ENCODE results near the gene ATF6B.
A peak's percentile ranks its signal among the peaks of the same experiment; 100 is the strongest.

Gene ATF6B

DNA sequence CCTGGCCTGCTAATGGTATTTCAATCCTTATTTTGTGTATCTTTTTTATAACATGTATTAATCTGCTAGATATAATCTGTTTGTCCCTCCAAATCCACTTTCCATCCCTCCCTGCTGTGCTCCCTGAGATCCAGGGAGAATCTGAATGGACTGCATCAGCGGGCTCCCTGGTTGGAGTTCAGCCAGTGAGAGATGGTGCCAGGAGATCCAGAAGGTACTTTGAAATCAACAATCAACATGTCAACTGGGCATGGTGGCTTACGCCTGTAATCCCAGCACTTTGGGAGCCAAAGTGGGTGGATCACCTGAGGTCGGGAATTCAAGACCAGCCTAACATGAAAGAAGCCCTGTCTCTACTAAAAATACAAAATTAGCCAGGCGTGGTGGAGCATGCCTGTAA is 4.4 kb downstream of the ATF6B start:
- Histone ChIP-seq H3K4me3 (ENCODE audit: low read depth in 1 of 2, low read length in 2 of 2) (no peak overlapping the region), H3K4me1 (ENCODE audit: insufficient read depth, low read length) (peaks cover 28% of the 10 kb centered on the region), H3K36me3 (ENCODE audit: insufficient read depth, low read length) (peaks cover 55% of the 10 kb centered on the region), H3K9me3 (ENCODE audit: low read length) (no peaks in the 10 kb centered on the region), H3K9ac (ENCODE audit: low read length) (no peak overlapping the region), H3K27ac (ENCODE audit: low read depth, low read length) (no peak overlapping the region), H3K27me3 (ENCODE audit: control insufficient read depth in 1 of 2, insufficient read depth in 2 of 2, low read length in 2 of 2) (no peaks in the 10 kb centered on the region)

DNA sequence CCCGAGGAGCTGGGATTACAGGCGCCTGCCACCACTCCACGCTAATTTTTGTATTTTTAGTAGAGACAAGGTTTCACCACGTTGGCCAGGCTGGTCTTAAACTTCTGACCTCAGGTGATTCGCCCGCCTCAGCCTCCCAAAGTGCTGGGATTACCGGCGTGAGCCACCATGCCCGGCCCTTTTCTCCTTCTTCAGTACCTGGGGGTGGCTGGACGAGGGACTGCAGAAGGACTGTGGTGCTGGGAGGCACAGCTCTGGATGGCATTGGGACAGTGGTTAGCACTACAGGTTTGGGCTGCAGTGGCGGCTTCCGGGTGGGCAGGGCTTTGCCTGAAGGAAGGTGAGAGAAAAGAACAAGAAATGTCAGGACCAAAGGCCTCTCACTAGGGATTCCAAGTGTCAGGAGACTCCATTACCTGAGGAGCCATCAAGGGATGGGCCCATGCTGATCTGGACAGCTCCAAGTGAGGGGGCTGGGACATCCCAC is 7.4 kb downstream of the ATF6B start:
- H3K4me3 ChIP-seq (ENCODE audit: low read depth in 1 of 2, low read length in 2 of 2) = no peak overlapping the region
- no peak overlapping the region for H3K9ac ChIP-seq (ENCODE audit: low read length)
- H3K27me3 ChIP-seq (ENCODE audit: control insufficient read depth in 1 of 2, insufficient read depth in 2 of 2, low read length in 2 of 2) = no peaks in the 10 kb centered on the region
- peaks cover 72% of the 10 kb centered on the region for H3K36me3 ChIP-seq (ENCODE audit: insufficient read depth, low read length)
- peaks cover 11% of the 10 kb centered on the region for H3K4me1 ChIP-seq (ENCODE audit: insufficient read depth, low read length)
- no peak overlapping the region for H3K27ac ChIP-seq (ENCODE audit: low read depth, low read length)
- no peaks in the 10 kb centered on the region for H3K9me3 ChIP-seq (ENCODE audit: low read length)

DNA sequence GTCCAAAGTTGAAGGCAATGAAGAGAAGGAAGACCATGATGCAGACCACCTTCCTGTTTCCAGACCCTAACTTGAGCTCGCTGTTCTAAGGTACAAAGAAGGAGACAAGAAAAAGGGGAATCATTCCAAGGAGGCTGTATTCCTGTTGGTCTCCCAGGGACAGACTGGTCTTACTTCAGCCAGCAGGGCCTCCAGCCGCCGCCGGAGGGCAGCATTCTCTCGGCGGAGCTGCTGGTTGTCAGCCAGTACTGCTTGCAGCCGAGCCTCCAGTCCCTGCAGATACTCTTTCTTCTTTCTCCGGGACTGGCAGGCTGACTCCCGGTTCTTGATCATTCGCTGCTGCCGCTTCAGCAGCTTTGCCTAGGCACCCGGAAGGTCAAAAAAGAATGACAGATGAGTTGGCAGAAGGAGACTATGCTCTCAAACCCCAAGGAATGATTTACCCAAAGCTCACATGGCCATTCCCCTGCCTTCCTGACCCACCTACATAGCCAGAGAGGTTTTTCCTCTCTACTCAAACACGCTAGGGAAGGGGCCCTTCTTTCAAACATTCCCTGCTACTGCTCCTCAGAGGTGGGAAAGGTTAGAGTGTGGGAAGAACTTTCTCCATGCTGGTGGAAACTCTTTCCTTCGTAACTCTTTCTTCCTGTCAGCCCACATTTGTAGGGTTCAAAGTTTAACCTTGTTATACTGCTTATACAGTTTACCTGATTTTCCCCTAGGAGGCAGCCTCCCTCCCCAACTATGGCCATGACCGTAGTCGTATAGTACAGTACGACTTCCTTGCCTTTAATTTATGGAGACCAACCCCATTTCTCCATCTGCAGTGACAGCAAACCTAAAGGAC is 9.0 kb downstream of the ATF6B start:
- no peak overlapping the region for H3K4me3 ChIP-seq (ENCODE audit: low read depth in 1 of 2, low read length in 2 of 2)
- peaks cover 62% of the 10 kb centered on the region for H3K36me3 ChIP-seq (ENCODE audit: insufficient read depth, low read length)
- H3K9ac ChIP-seq (ENCODE audit: low read length) = peak overlapping the region; percentile 13

DNA sequence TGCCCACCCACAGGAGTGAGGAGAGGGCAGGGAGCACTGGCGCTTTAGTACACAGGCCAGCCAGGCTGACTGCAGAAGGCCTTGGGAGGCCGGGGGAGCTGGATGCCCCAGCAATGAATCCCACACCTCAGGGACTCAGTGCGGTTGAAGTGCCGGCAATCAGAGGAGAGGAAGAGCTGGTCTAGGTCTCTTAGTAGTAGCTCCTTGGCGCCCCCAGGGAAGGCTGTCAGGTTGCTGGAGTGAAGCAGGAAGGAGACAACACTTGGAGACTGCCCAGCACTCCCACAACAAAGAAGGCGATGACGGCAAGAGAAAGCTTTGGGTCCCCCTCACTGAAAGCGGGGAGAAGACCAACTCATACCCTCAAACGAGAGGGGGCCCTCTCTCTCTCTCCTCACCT is 10.6 kb downstream of the ATF6B start:
- H3K27ac ChIP-seq (ENCODE audit: low read depth, low read length) = no peak overlapping the region
- H3K4me3 ChIP-seq (ENCODE audit: low read depth in 1 of 2, low read length in 2 of 2) = no peak overlapping the region
- H3K27me3 ChIP-seq (ENCODE audit: control insufficient read depth in 1 of 2, insufficient read depth in 2 of 2, low read length in 2 of 2) = no peaks in the 10 kb centered on the region
- H3K9ac ChIP-seq (ENCODE audit: low read length) = no peak overlapping the region
- H3K36me3 ChIP-seq (ENCODE audit: insufficient read depth, low read length) = peaks cover 62% of the 10 kb centered on the region
- H3K4me1 ChIP-seq (ENCODE audit: insufficient read depth, low read length) = peaks cover 21% of the 10 kb centered on the region
- H3K9me3 ChIP-seq (ENCODE audit: low read length) = no peaks in the 10 kb centered on the region

More for the DNA sequence above, 9.0 kb downstream of the ATF6B start:
- peaks cover 11% of the 10 kb centered on the region for H3K4me1 ChIP-seq (ENCODE audit: insufficient read depth, low read length)
- peak overlapping the region; percentile 50 for H3K27ac ChIP-seq (ENCODE audit: low read depth, low read length)
- H3K27me3 ChIP-seq (ENCODE audit: control insufficient read depth in 1 of 2, insufficient read depth in 2 of 2, low read length in 2 of 2) = no peaks in the 10 kb centered on the region
- no peaks in the 10 kb centered on the region for H3K9me3 ChIP-seq (ENCODE audit: low read length)

DNA sequence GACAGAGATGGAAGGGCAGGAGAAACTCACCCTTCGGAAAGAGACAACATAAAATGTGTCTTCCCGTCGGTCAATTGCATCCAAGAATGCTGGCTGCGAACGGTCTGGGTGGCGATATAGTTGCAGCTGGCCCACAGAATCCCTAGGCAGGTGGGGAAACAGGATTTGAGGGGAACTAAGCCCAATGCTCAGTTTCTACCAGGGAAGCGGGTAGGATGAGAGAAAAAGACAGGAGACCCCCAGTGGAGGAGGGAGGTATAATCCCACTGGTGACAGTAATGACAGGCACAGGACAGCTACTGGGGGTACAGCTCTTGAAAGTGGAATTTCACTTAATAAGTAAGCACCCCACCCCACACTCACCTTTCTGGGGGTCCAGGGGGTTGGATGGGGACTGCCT is 11.4 kb downstream of the ATF6B start:
- peaks cover 56% of the 10 kb centered on the region for H3K36me3 ChIP-seq (ENCODE audit: insufficient read depth, low read length)
- no peak overlapping the region for H3K9ac ChIP-seq (ENCODE audit: low read length)
- H3K27ac ChIP-seq (ENCODE audit: low read depth, low read length) = no peak overlapping the region
- no peaks in the 10 kb centered on the region for H3K27me3 ChIP-seq (ENCODE audit: control insufficient read depth in 1 of 2, insufficient read depth in 2 of 2, low read length in 2 of 2)
- no peak overlapping the region for H3K4me3 ChIP-seq (ENCODE audit: low read depth in 1 of 2, low read length in 2 of 2)
- H3K4me1 ChIP-seq (ENCODE audit: insufficient read depth, low read length) = peaks cover 28% of the 10 kb centered on the region
- H3K9me3 ChIP-seq (ENCODE audit: low read length) = no peaks in the 10 kb centered on the region

DNA sequence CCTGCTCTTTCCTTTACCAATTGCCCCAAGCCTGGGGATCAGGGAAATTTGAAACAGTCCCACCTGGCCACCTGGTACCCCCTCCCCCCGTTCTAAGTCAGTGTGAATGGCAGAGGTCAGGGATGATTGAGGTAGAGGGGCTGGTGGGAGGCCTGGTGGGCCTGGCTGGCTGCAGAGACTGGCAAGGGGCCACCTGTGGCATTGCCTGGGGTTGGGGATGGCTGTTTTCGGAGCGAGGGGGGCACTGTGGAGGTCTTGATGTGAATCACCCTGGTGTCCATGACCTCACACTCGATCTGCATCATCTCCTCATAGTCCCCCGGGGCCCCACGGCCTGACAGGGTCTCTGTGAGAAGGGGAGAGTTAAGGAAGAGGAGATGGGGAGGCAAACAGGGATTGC is 12.4 kb downstream of the ATF6B start:
- Histone ChIP-seq H3K36me3 (ENCODE audit: insufficient read depth, low read length) (peaks cover 46% of the 10 kb centered on the region), H3K4me1 (ENCODE audit: insufficient read depth, low read length) (peaks cover 37% of the 10 kb centered on the region), H3K4me3 (ENCODE audit: low read depth in 1 of 2, low read length in 2 of 2) (no peak overlapping the region), H3K9me3 (ENCODE audit: low read length) (no peaks in the 10 kb centered on the region), H3K27me3 (ENCODE audit: control insufficient read depth in 1 of 2, insufficient read depth in 2 of 2, low read length in 2 of 2) (no peaks in the 10 kb centered on the region), H3K9ac (ENCODE audit: low read length) (no peak overlapping the region), H3K27ac (ENCODE audit: low read depth, low read length) (no peak overlapping the region)

DNA sequence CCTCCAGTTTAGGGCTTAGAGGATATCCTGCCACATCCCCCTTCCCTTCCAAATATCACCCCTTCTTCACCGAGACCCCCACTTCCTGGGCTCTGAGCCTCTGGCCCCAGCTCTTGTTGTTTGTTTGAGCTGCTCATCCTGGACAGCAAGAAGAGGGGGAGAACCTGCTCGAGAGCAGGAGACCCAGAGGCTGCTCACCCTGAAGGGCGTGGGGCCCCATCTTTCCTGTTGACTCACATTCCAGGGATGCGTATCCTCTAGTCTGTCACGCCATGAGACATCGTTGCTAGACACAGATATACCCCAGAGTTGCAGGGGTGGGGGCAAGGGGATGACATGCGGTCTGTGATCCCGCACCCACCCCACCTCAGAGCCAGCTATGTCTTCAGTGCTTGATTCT is 13.2 kb downstream of the ATF6B start:
- Histone ChIP-seq H3K27me3 (ENCODE audit: control insufficient read depth in 1 of 2, insufficient read depth in 2 of 2, low read length in 2 of 2) (no peaks in the 10 kb centered on the region), H3K4me3 (ENCODE audit: low read depth in 1 of 2, low read length in 2 of 2) (no peak overlapping the region), H3K4me1 (ENCODE audit: insufficient read depth, low read length) (peaks cover 46% of the 10 kb centered on the region), H3K9ac (ENCODE audit: low read length) (no peak overlapping the region), H3K27ac (ENCODE audit: low read depth, low read length) (peak overlapping the region; percentile 31), H3K36me3 (ENCODE audit: insufficient read depth, low read length) (peaks cover 41% of the 10 kb centered on the region), H3K9me3 (ENCODE audit: low read length) (no peaks in the 10 kb centered on the region)

DNA sequence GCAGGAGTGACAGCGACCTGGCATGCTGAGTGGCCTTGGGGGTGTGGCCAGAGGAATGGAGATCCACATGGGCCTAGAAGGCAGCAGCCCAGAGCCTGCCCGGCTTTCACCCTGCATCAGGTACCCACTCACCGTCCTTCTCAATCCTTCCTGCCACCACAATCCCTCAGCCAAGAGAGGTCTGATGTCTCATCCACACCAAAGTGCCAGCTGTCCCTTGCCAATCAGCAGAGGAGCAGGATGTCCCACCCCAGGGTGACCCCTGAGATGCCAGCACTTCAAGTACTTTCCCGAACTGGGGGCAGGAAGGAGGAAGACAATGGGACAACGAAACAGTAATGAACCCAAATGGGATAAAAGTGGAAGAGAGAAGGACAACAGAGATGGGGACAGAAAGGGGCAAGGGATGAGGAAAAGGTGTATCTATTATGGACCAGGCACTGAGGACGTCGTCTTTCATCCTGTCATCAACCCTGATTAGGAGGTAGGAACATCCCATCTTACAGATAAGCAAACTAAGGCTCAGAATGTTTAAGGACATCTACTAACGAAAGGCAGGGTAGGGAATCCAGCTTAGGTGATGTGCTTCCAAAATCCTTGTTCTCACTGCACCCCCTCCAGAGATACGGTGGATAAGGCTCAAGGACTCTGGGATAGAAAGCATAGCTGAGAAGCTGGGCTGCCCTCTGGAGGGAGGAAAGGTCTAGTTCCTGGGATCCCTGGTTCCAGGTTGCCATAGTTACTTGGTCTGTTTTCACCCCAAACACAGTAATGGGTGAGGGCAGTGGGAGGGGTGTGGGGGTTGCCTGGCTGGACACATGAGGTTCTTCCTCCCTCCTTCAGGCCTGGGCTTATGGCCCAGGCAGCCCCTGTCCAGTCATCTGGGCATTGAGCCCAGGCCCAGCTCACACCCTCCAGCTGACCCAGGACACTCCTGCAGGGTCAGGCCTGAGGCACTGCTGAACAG is 14.4 kb downstream of the ATF6B start:
- H3K4me3 ChIP-seq (ENCODE audit: low read depth in 1 of 2, low read length in 2 of 2) = no peak overlapping the region
- H3K9me3 ChIP-seq (ENCODE audit: low read length) = no peaks in the 10 kb centered on the region
- peaks cover 34% of the 10 kb centered on the region for H3K36me3 ChIP-seq (ENCODE audit: insufficient read depth, low read length)
- H3K4me1 ChIP-seq (ENCODE audit: insufficient read depth, low read length) = peaks cover 42% of the 10 kb centered on the region
- H3K9ac ChIP-seq (ENCODE audit: low read length) = no peak overlapping the region
- H3K27me3 ChIP-seq (ENCODE audit: control insufficient read depth in 1 of 2, insufficient read depth in 2 of 2, low read length in 2 of 2) = no peaks in the 10 kb centered on the region
- peak overlapping the region; percentile 78 for H3K27ac ChIP-seq (ENCODE audit: low read depth, low read length)

DNA sequence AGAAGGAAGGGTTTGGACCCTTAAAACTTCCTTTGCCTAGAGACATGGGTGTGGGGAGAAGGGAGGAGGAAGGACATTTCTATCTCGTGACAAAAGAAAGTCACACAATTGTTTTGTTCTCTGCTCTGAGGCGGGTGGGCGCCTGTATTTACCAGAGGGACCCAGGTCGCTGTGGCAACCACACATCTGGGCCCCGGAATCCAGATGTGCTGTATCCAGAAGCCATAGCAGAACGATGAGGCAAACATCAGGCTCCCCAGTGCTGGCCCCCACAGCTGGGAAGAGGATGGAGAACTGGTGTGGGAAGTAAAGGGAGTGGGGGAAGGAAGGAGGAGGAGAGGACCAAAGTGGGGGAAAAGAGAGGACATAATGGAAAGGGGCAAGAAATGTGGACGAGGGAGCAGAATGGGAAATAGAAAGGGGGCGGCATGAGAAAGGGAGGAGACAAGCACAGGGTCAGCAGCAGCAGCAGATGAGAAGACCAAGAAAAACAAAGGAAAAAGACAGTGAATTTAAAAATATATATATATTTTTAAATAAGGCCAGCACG is 15.5 kb downstream of the ATF6B start:
- Histone ChIP-seq H3K27me3 (ENCODE audit: control insufficient read depth in 1 of 2, insufficient read depth in 2 of 2, low read length in 2 of 2) (no peaks in the 10 kb centered on the region), H3K36me3 (ENCODE audit: insufficient read depth, low read length) (peaks cover 22% of the 10 kb centered on the region), H3K27ac (ENCODE audit: low read depth, low read length) (no peak overlapping the region), H3K9ac (ENCODE audit: low read length) (no peak overlapping the region), H3K9me3 (ENCODE audit: low read length) (no peaks in the 10 kb centered on the region), H3K4me3 (ENCODE audit: low read depth in 1 of 2, low read length in 2 of 2) (no peak overlapping the region), H3K4me1 (ENCODE audit: insufficient read depth, low read length) (peaks cover 50% of the 10 kb centered on the region)

DNA sequence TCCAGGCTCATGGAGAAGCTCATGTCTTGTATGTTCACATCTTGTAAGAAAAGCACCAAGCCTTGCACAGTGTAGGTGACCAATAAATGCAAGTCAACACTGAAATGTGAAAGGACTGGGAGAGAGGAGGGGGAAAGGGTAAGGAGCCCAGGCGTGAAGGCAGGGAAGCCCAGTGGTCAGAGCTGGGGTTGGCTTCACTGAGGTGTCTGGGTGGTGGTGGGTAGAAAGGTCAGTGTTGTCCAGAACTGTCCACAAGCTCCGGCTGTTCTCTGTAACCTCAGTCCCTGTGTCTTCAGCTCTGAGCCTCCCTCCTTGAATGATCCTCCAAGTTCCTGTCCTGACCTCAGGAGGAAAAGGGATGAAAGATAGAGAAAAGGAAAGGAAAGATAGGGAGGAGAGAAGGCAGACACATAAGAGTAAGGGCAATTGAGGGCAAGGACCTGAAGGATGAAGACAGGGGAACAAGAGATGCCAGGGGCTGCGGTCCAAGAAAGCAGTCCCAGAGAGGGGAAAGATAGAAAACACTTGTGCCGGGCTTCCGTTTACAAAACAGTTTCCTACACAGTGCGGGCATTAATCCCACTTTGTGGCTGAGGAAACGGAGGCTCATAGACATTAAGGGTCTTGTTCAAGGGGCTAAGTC is 16.5 kb downstream of the ATF6B start:
- Histone ChIP-seq H3K4me1 (ENCODE audit: insufficient read depth, low read length) (peaks cover 58% of the 10 kb centered on the region), H3K4me3 (ENCODE audit: low read depth in 1 of 2, low read length in 2 of 2) (no peak overlapping the region), H3K27me3 (ENCODE audit: control insufficient read depth in 1 of 2, insufficient read depth in 2 of 2, low read length in 2 of 2) (no peaks in the 10 kb centered on the region), H3K36me3 (ENCODE audit: insufficient read depth, low read length) (peaks cover 13% of the 10 kb centered on the region), H3K27ac (ENCODE audit: low read depth, low read length) (peak overlapping the region; percentile 16), H3K9ac (ENCODE audit: low read length) (no peak overlapping the region), H3K9me3 (ENCODE audit: low read length) (no peaks in the 10 kb centered on the region)

DNA sequence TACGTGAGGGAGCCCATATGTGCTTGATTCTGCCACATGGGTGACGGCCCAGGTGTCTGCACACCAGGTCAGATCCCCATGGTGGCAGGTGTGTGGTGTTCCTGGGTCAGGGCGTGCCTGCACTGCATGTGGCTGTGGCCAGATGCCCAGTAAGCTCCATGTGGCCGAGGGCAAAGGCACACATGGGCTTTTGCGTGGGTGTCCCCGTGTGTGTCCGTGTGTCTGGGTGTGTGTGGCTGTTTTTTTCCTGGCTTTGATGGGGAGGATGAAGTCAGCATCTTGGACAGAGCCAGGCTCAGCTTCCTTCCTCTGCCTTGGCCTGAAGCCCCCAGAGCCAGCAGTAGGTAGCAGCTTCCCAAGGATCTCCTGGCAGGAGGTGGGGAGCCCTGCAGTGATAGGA is 17.4 kb downstream of the ATF6B start:
- H3K4me1 ChIP-seq (ENCODE audit: insufficient read depth, low read length) = peaks cover 64% of the 10 kb centered on the region
- no peaks in the 10 kb centered on the region for H3K27me3 ChIP-seq (ENCODE audit: control insufficient read depth in 1 of 2, insufficient read depth in 2 of 2, low read length in 2 of 2)
- peak overlapping the region in 1 of 2 donors; percentile 35 for H3K4me3 ChIP-seq (ENCODE audit: low read depth in 1 of 2, low read length in 2 of 2)
- peaks cover 3% of the 10 kb centered on the region for H3K36me3 ChIP-seq (ENCODE audit: insufficient read depth, low read length)
- H3K9ac ChIP-seq (ENCODE audit: low read length) = no peak overlapping the region
- H3K27ac ChIP-seq (ENCODE audit: low read depth, low read length) = peak overlapping the region; percentile 16
- no peaks in the 10 kb centered on the region for H3K9me3 ChIP-seq (ENCODE audit: low read length)

All from muscle layer of colon (tissue), 2 donors.